ENCODE measurements around the gene ZNF581. TPM values are rescaled to one million over a fixed set of nuclear protein-coding genes. Genes with fewer than 3 reads are reported as not detected.

The ZNF581 gene
- total RNA-seq, 1 donor from 2014 or later, result 30.0 TPM

DNA sequence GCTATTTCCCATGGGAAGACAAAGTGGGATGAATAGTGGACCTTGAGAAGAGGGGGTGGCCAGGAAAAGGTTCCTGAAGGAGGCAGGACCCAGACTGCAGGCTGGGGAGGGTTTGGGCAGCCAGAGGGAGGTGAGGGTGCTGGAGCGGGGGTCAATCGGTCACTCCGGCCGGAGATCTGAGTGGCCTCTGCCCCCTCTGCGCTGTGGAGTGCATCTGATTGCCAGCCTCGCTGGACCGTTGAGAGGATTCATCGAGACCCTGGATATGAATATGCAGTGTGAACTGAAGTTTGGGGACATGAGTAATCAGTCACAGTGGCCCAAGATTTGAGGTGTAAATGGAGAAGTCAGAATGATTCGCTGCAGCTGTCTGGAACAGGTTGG is 8.1 kb upstream of the ZNF581 start:
- Mint-ChIP-seq H3K27me3 (ENCODE audit: low read depth, unreplicated experiment) (no peaks in the 10 kb centered on the region), H3K4me3 (ENCODE audit: unreplicated experiment) (peak overlapping the region; percentile 100), H3K27ac (ENCODE audit: unreplicated experiment) (peak overlapping the region; percentile 100), H3K9me3 (ENCODE audit: unreplicated experiment) (peaks cover 3% of the 10 kb centered on the region), H3K36me3 (ENCODE audit: low read depth, unreplicated experiment) (peaks cover 7% of the 10 kb centered on the region), H3K4me1 (ENCODE audit: low read depth, unreplicated experiment) (peaks cover 22% of the 10 kb centered on the region)
- Histone ChIP-seq H4K20me1 (ENCODE audit: insufficient read depth, low read length) (peaks cover 14% of the 10 kb centered on the region), H3K27me3 (ENCODE audit: insufficient read depth, low read length) (no peaks in the 10 kb centered on the region), H3K9me3 (ENCODE audit: insufficient read depth, low read depth, low read length) (no peaks in the 10 kb centered on the region), H3K36me3 (ENCODE audit: insufficient read depth, low read length) (no peaks in the 10 kb centered on the region), H3K4me2 (ENCODE audit: low read length) (peak overlapping the region; percentile 98), H2AFZ (ENCODE audit: low read depth, low read length) (peak overlapping the region; percentile 72), H3K79me2 (ENCODE audit: insufficient read depth, low read length) (peaks cover 48% of the 10 kb centered on the region), H3K9ac (ENCODE audit: low read length) (peak overlapping the region; percentile 100), H3K27ac (ENCODE audit: low read depth, low read length) (peak overlapping the region; percentile 96), H3K4me1 (ENCODE audit: insufficient read depth, low read length) (peaks cover 23% of the 10 kb centered on the region), H3K4me3 (ENCODE audit: insufficient read depth, low read depth, low read length) (peak overlapping the region; percentile 99)
- FAIRE-seq (no peak), DNase-seq (ENCODE audit: low read depth) (no peak)
- no peak for TF ChIP-seq EZH2 (IDR thresholded peaks at IDR 0.05; ENCODE audit: insufficient read depth, low read length)
- TF ChIP-seq, protein P1, sequence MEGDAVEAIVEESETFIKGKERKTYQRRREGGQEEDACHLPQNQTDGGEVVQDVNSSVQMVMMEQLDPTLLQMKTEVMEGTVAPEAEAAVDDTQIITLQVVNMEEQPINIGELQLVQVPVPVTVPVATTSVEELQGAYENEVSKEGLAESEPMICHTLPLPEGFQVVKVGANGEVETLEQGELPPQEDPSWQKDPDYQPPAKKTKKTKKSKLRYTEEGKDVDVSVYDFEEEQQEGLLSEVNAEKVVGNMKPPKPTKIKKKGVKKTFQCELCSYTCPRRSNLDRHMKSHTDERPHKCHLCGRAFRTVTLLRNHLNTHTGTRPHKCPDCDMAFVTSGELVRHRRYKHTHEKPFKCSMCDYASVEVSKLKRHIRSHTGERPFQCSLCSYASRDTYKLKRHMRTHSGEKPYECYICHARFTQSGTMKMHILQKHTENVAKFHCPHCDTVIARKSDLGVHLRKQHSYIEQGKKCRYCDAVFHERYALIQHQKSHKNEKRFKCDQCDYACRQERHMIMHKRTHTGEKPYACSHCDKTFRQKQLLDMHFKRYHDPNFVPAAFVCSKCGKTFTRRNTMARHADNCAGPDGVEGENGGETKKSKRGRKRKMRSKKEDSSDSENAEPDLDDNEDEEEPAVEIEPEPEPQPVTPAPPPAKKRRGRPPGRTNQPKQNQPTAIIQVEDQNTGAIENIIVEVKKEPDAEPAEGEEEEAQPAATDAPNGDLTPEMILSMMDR (IDR thresholded peaks at IDR 0.05; ENCODE audit: insufficient read depth, low read depth, low read length), result no peak

DNA sequence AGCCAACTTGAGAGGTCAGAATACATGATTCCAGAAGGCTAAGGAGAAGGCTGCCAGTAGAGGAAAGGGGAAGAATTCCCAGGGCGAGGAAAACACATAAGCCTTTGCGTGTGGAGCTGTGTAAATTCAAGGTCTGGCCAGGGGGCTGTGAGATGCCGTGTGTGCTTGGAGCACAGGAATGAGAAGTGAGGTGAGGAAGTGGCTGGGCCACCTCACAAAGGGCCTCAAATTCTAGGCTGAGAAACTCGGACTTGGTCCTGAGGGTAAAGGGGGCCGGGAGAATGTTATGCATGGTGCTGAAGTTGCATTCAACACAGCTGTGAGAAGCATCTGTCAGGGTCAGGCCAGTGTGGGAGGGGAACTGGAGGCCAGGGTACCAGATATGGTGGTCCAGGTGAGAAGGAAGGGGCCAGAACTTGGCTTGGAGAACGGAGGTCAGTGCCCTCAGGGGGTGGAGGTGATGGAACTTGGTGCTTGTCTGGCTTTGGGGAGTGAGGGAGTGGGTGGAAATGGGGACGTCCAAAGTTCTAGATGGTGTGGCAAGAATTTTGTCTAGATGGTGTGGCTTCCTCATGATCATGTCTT is 7.5 kb upstream of the ZNF581 start:
- Histone ChIP-seq H3K4me2 (ENCODE audit: low read length) (peak overlapping the region; percentile 98), H3K4me1 (ENCODE audit: insufficient read depth, low read length) (peaks cover 25% of the 10 kb centered on the region), H3K36me3 (ENCODE audit: insufficient read depth, low read length) (no peaks in the 10 kb centered on the region), H3K9ac (ENCODE audit: low read length) (peak overlapping the region; percentile 100), H3K27me3 (ENCODE audit: insufficient read depth, low read length) (no peaks in the 10 kb centered on the region), H3K27ac (ENCODE audit: low read depth, low read length) (peak overlapping the region; percentile 96), H2AFZ (ENCODE audit: low read depth, low read length) (no peak overlapping the region), H4K20me1 (ENCODE audit: insufficient read depth, low read length) (peaks cover 14% of the 10 kb centered on the region), H3K9me3 (ENCODE audit: insufficient read depth, low read depth, low read length) (no peaks in the 10 kb centered on the region), H3K79me2 (ENCODE audit: insufficient read depth, low read length) (peaks cover 48% of the 10 kb centered on the region), H3K4me3 (ENCODE audit: insufficient read depth, low read depth, low read length) (peak overlapping the region; percentile 99)
- Mint-ChIP-seq H3K27ac (ENCODE audit: unreplicated experiment) (peak overlapping the region; percentile 100), H3K4me1 (ENCODE audit: low read depth, unreplicated experiment) (peaks cover 22% of the 10 kb centered on the region), H3K9me3 (ENCODE audit: unreplicated experiment) (peaks cover 3% of the 10 kb centered on the region), H3K4me3 (ENCODE audit: unreplicated experiment) (peak overlapping the region; percentile 100), H3K27me3 (ENCODE audit: low read depth, unreplicated experiment) (no peaks in the 10 kb centered on the region), H3K36me3 (ENCODE audit: low read depth, unreplicated experiment) (peaks cover 7% of the 10 kb centered on the region)
- no peak for FAIRE-seq
- no peak for DNase-seq (ENCODE audit: low read depth)
- TF ChIP-seq, protein P1 (IDR thresholded peaks at IDR 0.05; ENCODE audit: insufficient read depth, low read depth, low read length), result no peak
- TF ChIP-seq EZH2 (IDR thresholded peaks at IDR 0.05; ENCODE audit: insufficient read depth, low read length), result no peak

DNA sequence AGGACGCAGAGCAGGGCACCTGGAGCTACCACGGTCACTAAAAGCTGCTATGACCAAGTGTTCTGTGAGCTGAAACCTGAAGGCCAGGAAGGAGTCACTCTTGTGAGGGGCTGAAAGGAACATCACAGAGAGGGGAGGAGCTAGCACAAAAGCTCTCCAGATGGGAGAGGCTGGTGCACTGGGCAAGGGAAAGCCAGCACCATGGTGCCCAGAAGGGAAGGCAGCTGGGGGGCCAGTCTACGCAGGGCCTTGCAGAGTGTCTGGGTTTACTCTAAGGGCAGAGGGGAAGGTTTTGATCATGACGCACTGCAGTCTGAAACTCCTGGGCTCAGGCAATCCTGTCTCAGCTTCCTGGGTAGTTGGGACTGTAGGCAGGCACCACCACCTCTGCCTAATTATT is 6.7 kb upstream of the ZNF581 start:
- Histone ChIP-seq H3K9ac (ENCODE audit: low read length) (peak overlapping the region; percentile 100), H4K20me1 (ENCODE audit: insufficient read depth, low read length) (peaks cover 14% of the 10 kb centered on the region), H3K79me2 (ENCODE audit: insufficient read depth, low read length) (peaks cover 48% of the 10 kb centered on the region), H3K27ac (ENCODE audit: low read depth, low read length) (no peak overlapping the region), H3K4me2 (ENCODE audit: low read length) (peak overlapping the region; percentile 98), H2AFZ (ENCODE audit: low read depth, low read length) (no peak overlapping the region), H3K27me3 (ENCODE audit: insufficient read depth, low read length) (no peaks in the 10 kb centered on the region), H3K9me3 (ENCODE audit: insufficient read depth, low read depth, low read length) (no peaks in the 10 kb centered on the region), H3K4me1 (ENCODE audit: insufficient read depth, low read length) (peaks cover 25% of the 10 kb centered on the region), H3K36me3 (ENCODE audit: insufficient read depth, low read length) (no peaks in the 10 kb centered on the region), H3K4me3 (ENCODE audit: insufficient read depth, low read depth, low read length) (no peak overlapping the region)
- FAIRE-seq (no peak), DNase-seq (ENCODE audit: low read depth) (no peak)
- peaks cover 7% of the 10 kb centered on the region for H3K36me3 Mint-ChIP-seq (ENCODE audit: low read depth, unreplicated experiment)
- TF ChIP-seq, protein P1 (IDR thresholded peaks at IDR 0.05; ENCODE audit: insufficient read depth, low read depth, low read length), result no peak
- TF ChIP-seq EZH2 (IDR thresholded peaks at IDR 0.05; ENCODE audit: insufficient read depth, low read length), result no peak
- H3K9me3 Mint-ChIP-seq (ENCODE audit: unreplicated experiment), result peaks cover 3% of the 10 kb centered on the region
- H3K27ac Mint-ChIP-seq (ENCODE audit: unreplicated experiment), result peak overlapping the region; percentile 38
- H3K4me1 Mint-ChIP-seq (ENCODE audit: low read depth, unreplicated experiment), result peaks cover 22% of the 10 kb centered on the region
- peak overlapping the region; percentile 100 for H3K4me3 Mint-ChIP-seq (ENCODE audit: unreplicated experiment)
- H3K27me3 Mint-ChIP-seq (ENCODE audit: low read depth, unreplicated experiment), result no peaks in the 10 kb centered on the region
